ENCODE data around the gene SNAP29. TPM values are rescaled to one million over a fixed set of nuclear protein-coding genes. Genes with fewer than 3 reads are reported as not detected.
A peak's percentile ranks its signal among the peaks of the same experiment; 100 is the strongest.

The SNAP29 gene
- total RNA-seq, 3 donors from 2014 or later = 32.2 to 33.8 (median 32.5) TPM

DNA sequence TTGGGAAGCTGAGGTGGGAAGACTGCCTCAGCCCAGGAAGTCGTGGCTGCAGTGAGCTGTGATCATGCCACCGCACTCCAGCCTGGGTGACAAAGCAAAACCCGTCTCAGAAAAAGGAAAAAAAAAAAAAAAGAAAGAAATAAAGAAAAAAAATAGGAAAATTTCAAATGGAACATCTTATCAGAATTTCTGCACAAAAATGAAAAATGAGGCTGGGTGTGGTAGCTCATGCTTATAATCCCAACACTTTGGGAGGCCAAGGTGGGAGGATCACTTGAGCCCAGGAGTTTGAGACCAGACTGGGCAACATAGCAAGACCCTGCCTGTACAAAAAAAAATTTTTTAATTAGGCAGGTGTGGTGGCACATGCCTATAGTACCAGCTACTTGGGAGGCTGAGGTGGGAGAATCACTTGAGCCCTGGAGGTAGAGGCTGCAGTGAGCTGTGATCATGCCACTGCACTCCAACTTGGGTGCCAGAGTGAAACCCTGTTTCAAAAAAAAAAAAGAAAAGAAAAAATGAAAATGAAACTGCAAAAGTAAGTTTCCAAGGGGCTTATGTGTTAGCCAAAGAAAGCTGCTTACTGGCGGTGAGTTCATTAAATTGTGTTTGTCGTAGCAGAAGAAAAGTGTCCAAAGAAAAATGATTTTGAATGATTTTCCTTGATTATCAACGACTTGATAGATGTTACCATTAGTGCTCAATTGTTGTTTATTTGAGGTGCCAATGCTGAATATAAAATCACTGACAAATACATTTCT is 50.9 kb downstream of the SNAP29 start:
- no peak overlapping the region for H3K4me3 ChIP-seq
- intact Hi-C loops (cut with DNase I, micrococcal nuclease) = loop anchor here in 1 of 2 donors (10.0 kb wide), 1 partner anchor 75 kb away; the partner anchor contains the start of gene LZTR1
- TF ChIP-seq, protein P1, sequence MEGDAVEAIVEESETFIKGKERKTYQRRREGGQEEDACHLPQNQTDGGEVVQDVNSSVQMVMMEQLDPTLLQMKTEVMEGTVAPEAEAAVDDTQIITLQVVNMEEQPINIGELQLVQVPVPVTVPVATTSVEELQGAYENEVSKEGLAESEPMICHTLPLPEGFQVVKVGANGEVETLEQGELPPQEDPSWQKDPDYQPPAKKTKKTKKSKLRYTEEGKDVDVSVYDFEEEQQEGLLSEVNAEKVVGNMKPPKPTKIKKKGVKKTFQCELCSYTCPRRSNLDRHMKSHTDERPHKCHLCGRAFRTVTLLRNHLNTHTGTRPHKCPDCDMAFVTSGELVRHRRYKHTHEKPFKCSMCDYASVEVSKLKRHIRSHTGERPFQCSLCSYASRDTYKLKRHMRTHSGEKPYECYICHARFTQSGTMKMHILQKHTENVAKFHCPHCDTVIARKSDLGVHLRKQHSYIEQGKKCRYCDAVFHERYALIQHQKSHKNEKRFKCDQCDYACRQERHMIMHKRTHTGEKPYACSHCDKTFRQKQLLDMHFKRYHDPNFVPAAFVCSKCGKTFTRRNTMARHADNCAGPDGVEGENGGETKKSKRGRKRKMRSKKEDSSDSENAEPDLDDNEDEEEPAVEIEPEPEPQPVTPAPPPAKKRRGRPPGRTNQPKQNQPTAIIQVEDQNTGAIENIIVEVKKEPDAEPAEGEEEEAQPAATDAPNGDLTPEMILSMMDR (IDR thresholded peaks at IDR 0.05) = no peak
- DNase-seq = no peak
- H3K9me3 ChIP-seq = no peaks in the 10 kb centered on the region
- H3K36me3 ChIP-seq (ENCODE audit: low read depth) = no peaks in the 10 kb centered on the region
- no peaks in the 10 kb centered on the region for H3K4me1 ChIP-seq (ENCODE audit: low read depth)
- no peak for ATAC-seq

DNA sequence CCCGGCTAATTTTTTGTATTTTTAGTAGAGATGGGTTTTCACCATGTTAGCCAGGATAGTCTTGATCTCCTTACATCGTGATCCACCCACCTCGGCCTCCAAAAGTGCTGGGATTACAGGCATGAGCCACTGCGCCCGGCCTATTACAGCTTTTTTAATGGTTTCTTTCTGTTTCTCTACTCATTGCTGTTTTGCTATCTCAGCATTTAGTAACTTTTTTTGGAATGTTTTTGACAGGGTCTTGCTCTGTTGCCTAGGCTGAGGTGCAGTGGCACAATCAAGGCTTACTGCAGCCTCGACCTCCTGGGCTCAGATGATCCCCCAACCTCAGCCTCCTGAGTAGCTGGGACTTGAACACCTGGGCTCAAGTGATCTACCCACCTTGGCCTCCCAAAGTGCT is 53.7 kb downstream of the SNAP29 start:
- peaks cover 3% of the 10 kb centered on the region for H3K4me1 ChIP-seq (ENCODE audit: low read depth)
- DNase-seq = no peak
- TF ChIP-seq, protein P1 (IDR thresholded peaks at IDR 0.05) = no peak
- H3K4me3 ChIP-seq = no peak overlapping the region
- intact Hi-C loops (cut with DNase I, micrococcal nuclease) = loop anchor here in 1 of 2 donors (10.0 kb wide), 1 partner anchor 72 kb away; the partner anchor contains the start of gene LZTR1
- no peaks in the 10 kb centered on the region for H3K36me3 ChIP-seq (ENCODE audit: low read depth)
- ATAC-seq = no peak
- no peaks in the 10 kb centered on the region for H3K9me3 ChIP-seq

DNA sequence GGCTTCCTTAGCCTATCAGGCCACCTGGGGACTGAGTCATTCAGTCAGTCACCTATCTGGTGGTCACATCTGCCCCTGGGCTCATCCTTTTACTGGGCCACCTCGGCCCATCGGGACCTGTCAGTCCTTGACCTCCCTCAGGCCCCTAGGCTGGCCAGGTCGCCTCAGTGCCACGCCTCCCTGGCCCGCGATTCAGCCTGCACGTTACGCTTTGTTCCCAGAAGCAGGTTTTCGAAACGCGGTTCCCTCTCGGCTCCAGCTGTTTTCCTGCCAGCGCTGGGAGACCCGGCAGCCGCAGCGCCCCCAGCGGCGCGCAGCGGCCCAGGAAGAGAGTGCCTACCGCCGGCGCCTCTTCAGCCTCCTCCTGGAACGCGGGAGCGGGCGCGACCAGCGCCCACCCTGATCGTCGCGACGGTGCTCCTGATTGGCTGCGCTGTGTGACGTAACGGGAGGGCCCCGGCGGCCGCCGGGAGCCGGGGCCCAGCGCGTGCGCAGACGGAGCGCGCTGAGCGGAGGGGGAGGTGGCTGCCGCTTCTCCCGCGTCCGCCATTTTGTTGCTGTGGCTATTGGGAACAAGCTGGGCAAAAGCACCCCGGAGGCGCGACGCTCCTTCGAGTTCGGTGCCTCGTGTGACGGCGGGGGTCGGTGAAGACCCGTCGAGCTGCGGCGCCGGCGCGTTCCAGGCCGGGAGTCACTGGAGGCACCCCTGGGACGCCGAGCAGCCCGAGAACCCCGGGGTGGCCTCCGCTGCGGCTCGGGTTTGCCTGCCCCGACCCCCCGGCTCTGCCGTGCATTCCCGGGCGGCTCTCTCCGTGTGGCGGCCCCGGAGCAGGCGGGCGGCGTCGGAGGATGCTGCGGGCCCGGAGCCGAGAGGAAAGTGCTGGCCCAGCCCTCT is 58.4 kb downstream of the SNAP29 start, which contains the start of gene CRKL:
TSS of gene CRKL (plus strand) at position 492 of the 895 bp plus-strand sequence. CDS start 528 bp downstream, outside the sequence.
- Histone ChIP-seq H3K4me3 (peak within 1 kb of the TSS; percentile 69), H3K4me1 (ENCODE audit: low read depth) (peaks cover 14% of the 10 kb centered on the region), H3K9me3 (no peaks in the 10 kb centered on the region), H3K36me3 (ENCODE audit: low read depth) (no peaks in the 10 kb centered on the region)
- TF ChIP-seq, protein P1 (IDR thresholded peaks at IDR 0.05) = peak; percentile 97
- intact Hi-C loops (cut with DNase I, micrococcal nuclease) = loop anchor here (5.0 to 10.0 kb wide), 2 partner anchors 40 to 68 kb away; partner anchors contain the start of gene LZTR1 (in 1 of the 2)
- ATAC-seq (peak; percentile 95), DNase-seq (peak; percentile 95 to 98 (median 98))

DNA sequence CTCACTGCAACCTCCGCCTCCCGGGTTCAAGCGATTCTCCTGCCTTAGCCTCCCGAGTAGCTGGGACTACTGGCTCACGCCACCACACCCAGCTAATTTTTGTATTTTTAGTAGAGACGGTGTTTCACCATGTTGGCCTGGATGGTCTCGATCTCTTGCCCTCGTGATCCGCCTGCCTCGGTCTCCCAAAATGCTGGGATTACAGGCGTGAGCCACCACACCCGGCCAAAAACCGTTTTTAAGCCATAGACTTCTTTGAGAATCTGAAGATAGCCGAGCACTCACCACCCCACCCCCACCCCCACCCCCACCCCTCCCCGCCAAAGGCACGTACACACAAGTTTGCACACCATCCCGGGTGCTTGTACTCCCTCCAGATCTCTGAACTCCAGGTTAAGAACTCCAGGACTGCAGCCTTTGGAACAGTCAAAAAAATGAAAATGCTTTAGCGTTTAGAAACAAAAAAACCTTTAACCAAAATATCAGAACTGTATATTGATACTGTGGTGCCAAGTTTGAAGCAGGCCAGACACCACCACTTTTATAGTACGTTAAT is 59.9 kb downstream of the SNAP29 start:
- Histone ChIP-seq H3K9me3 (no peaks in the 10 kb centered on the region), H3K36me3 (ENCODE audit: low read depth) (no peaks in the 10 kb centered on the region), H3K4me3 (peak overlapping the region; percentile 69), H3K4me1 (ENCODE audit: low read depth) (peaks cover 14% of the 10 kb centered on the region)
- intact Hi-C loops (cut with DNase I, micrococcal nuclease) = loop anchor here (5.0 to 10.0 kb wide), 2 partner anchors 39 to 66 kb away; partner anchors contain the start of gene LZTR1 (in 1 of the 2)
- ATAC-seq = no peak
- TF ChIP-seq, protein P1 (IDR thresholded peaks at IDR 0.05) = no peak
- peak in 2 of 3 donors; percentile 17 to 34 for DNase-seq

DNA sequence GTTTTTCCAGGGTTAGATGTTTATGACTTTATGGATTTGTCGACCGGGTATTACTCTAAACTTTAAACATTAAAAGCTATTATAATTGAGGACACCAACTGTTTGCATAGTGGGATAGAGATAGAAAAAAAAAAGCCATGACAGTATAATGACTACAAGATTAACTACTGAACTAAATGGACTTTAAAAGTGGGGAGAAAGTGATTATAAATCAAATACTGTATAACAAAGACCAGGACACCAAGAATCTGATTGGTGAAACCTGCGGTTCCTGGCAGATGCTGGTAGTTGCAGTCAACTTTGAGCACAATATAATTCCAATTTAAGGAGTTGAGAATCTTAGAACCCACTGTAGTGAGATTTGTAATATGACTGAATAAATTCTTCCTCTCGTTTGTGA is 60.9 kb downstream of the SNAP29 start:
- no peak for DNase-seq
- Histone ChIP-seq H3K9me3 (no peaks in the 10 kb centered on the region), H3K36me3 (ENCODE audit: low read depth) (no peaks in the 10 kb centered on the region), H3K4me3 (no peak overlapping the region), H3K4me1 (ENCODE audit: low read depth) (peaks cover 14% of the 10 kb centered on the region)
- TF ChIP-seq, protein P1 (IDR thresholded peaks at IDR 0.05) = no peak
- intact Hi-C loops (cut with DNase I, micrococcal nuclease) = loop anchor here (5.0 to 10.0 kb wide), 2 partner anchors 38 to 65 kb away; partner anchors contain the start of gene LZTR1 (in 1 of the 2)
- no peak for ATAC-seq
